Measurements from ENCODE around the gene FSHR. TPM values are rescaled to one million over a fixed set of nuclear protein-coding genes. Genes with fewer than 3 reads are reported as not detected.

Gene FSHR
- total RNA-seq, 2 experiments from 2014 or later: not detected

DNA sequence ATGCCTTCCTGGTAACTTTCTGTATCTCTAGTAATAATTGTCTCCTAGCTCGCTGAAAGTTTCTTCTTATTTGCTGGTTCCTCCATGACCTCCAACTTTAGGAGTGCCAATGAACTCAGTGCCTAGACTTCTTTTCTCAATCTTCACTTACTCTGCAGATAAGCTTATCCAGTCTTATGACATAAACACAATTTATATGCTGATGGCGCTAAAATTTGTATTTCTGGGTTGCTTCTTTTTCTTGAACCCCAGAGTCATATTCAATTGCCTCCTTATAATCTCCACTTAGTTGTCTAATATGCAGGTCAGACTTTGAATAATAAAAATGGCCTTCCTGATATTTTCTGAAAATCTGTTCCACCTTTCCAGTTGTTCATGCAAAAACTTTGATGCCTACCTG is 182.5 kb downstream of the FSHR start:
- no peaks in the 10 kb centered on the region for H3K36me3 Mint-ChIP-seq (ENCODE audit: low read depth)
- H3K4me3 Mint-ChIP-seq: no peak overlapping the region
- H3K27ac Mint-ChIP-seq: no peak overlapping the region
- intact Hi-C loops (cut with micrococcal nuclease): no loop called here
- no peaks in the 10 kb centered on the region for H3K27me3 Mint-ChIP-seq (ENCODE audit: low read depth)
- CTCF ChIA-PET: interaction anchor here (0.6 kb wide), 1 partner anchor 198 kb away, joined by 4 read pairs; no protein-coding TSS in a partner anchor
- H3K9me3 Mint-ChIP-seq: no peaks in the 10 kb centered on the region
- no peak for DNase-seq
- H3K4me1 Mint-ChIP-seq (ENCODE audit: low read depth): no peaks in the 10 kb centered on the region

DNA sequence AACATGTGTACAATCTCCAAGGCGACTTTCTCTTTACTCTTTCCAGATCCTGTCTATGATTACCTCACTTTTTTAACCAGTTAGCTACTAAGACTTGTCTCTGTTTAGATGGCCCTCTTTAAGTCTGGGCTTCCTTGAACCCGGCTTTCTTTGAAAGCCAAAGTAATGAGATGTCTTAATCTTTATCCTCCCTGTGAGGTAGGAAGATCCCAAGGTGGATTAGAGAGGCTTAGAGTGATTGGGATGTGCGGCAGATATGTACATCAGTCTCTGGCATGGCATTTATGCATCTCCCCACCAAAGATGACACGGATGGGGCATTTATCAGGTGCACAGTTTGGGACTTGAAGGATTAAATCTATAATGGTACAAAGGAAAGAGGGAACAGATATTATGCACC is 186.3 kb downstream of the FSHR start:
- no peaks in the 10 kb centered on the region for H3K27me3 Mint-ChIP-seq (ENCODE audit: low read depth)
- intact Hi-C loops (cut with micrococcal nuclease): no loop called here
- CTCF ChIA-PET: interaction anchor here (1.4 kb wide), 1 partner anchor 22 kb away, joined by 4 read pairs; no protein-coding TSS in a partner anchor
- H3K36me3 Mint-ChIP-seq (ENCODE audit: low read depth): no peaks in the 10 kb centered on the region
- H3K4me3 Mint-ChIP-seq: no peak overlapping the region
- DNase-seq: no peak
- no peak overlapping the region for H3K27ac Mint-ChIP-seq
- no peaks in the 10 kb centered on the region for H3K9me3 Mint-ChIP-seq
- no peaks in the 10 kb centered on the region for H3K4me1 Mint-ChIP-seq (ENCODE audit: low read depth)

DNA sequence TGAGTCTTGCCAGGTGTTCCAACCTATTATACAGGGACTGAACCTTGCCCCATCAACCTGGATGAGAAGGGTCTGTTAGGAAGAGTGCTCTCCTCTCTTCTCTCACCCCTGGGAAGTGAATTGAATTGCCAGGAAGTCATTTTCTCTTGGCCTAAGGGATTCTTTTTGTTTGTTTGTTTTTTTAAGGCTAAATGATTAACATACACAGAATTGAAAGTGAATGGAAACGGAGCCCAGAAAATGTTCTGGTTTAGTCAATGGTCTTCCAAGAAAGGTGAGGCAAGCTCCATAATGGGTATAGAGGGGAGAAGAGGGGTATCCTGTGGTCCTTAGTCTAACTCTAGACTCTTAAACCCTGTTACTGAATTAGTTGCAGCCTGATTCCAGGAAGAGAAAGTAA is 189.1 kb downstream of the FSHR start:
- no peak overlapping the region for H3K27ac Mint-ChIP-seq
- H3K4me1 Mint-ChIP-seq (ENCODE audit: low read depth): no peaks in the 10 kb centered on the region
- intact Hi-C loops (cut with micrococcal nuclease): no loop called here
- CTCF ChIA-PET: no interaction called here
- H3K9me3 Mint-ChIP-seq: no peaks in the 10 kb centered on the region
- no peaks in the 10 kb centered on the region for H3K36me3 Mint-ChIP-seq (ENCODE audit: low read depth)
- no peak for DNase-seq
- no peak overlapping the region for H3K4me3 Mint-ChIP-seq
- H3K27me3 Mint-ChIP-seq (ENCODE audit: low read depth): no peaks in the 10 kb centered on the region

DNA sequence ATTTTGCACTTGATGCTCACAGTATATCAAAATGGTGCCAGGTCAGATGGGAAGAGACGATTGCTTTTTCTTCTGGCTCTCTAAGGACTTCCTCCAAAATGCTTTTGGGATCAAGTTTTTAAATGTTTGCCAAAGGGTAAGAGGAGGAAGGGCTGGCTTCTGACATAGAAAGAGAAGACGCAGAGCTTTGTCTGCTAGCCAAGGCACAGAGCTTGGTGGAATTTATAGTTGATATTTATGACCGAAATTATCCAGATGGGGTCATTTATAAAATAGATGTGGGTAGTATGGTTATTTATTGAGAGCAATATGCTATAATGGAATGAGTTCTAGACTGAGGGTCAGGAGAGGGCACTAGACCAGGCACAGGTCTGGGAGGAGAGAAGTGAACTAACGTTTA is 193.3 kb downstream of the FSHR start:
- CTCF ChIA-PET: interaction anchor here (1.5 kb wide), 1 partner anchor 15 kb away, joined by 7 read pairs; no protein-coding TSS in a partner anchor
- intact Hi-C loops (cut with micrococcal nuclease): no loop called here
- H3K36me3 Mint-ChIP-seq (ENCODE audit: low read depth): no peaks in the 10 kb centered on the region
- no peaks in the 10 kb centered on the region for H3K27me3 Mint-ChIP-seq (ENCODE audit: low read depth)
- H3K4me1 Mint-ChIP-seq (ENCODE audit: low read depth): no peaks in the 10 kb centered on the region
- H3K9me3 Mint-ChIP-seq: no peaks in the 10 kb centered on the region
- DNase-seq: no peak
- H3K27ac Mint-ChIP-seq: no peak overlapping the region
- no peak overlapping the region for H3K4me3 Mint-ChIP-seq

DNA sequence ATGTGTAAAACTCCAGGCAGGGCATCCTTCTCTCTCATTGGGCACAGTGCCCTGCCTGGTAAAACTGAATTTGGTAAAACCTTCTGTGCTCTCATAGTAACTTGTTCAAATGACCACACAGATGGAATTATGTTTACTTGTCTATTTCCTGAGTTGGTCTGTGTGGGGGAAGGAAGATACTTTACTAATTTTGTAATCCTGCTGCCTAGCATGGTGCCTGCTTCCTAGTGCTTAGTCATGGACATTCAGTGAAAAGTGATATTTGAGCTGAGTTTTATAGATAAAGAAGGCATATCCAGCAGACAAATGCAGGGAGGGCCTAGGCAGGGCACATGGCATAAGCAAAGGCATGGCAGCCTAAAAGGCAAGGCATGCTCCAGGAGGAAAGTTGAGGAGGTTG is 199.4 kb downstream of the FSHR start:
- CTCF ChIA-PET: no interaction called here
- intact Hi-C loops (cut with micrococcal nuclease): no loop called here
- H3K4me3 Mint-ChIP-seq: no peak overlapping the region

DNA sequence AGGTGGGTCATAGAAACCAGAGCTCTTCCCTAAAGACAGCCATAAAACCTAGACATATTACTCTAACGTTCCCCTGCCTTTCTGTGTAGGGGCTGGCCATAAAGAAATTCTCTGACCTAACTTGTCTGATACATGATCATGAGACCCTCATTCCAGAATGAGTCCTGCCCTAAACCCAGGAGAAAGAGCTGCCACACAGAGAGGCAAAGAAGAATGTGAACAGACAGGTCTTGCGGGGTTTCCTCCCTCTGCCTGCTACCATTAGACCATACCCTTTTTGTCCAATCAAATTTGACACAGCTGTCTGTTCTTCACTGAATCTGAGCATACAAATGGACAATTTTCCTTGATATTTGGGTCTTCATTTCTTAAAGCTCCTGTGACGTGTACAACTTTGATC is 200.0 kb downstream of the FSHR start:
- H3K4me3 Mint-ChIP-seq: no peak overlapping the region
- no peak for DNase-seq
- CTCF ChIA-PET: interaction anchor here (0.6 kb wide), 1 partner anchor 355 kb away, joined by 3 read pairs; no protein-coding TSS in a partner anchor
- intact Hi-C loops (cut with micrococcal nuclease): no loop called here
- H3K36me3 Mint-ChIP-seq (ENCODE audit: low read depth): no peaks in the 10 kb centered on the region
- no peak overlapping the region for H3K27ac Mint-ChIP-seq
- H3K4me1 Mint-ChIP-seq (ENCODE audit: low read depth): no peaks in the 10 kb centered on the region
- no peaks in the 10 kb centered on the region for H3K9me3 Mint-ChIP-seq
- H3K27me3 Mint-ChIP-seq (ENCODE audit: low read depth): no peaks in the 10 kb centered on the region

More for the DNA sequence above, 199.4 kb downstream of the FSHR start:
- H3K36me3 Mint-ChIP-seq (ENCODE audit: low read depth): no peaks in the 10 kb centered on the region
- DNase-seq: no peak
- no peak overlapping the region for H3K27ac Mint-ChIP-seq
- H3K9me3 Mint-ChIP-seq: no peaks in the 10 kb centered on the region
- H3K27me3 Mint-ChIP-seq (ENCODE audit: low read depth): no peaks in the 10 kb centered on the region
- H3K4me1 Mint-ChIP-seq (ENCODE audit: low read depth): no peaks in the 10 kb centered on the region

DNA sequence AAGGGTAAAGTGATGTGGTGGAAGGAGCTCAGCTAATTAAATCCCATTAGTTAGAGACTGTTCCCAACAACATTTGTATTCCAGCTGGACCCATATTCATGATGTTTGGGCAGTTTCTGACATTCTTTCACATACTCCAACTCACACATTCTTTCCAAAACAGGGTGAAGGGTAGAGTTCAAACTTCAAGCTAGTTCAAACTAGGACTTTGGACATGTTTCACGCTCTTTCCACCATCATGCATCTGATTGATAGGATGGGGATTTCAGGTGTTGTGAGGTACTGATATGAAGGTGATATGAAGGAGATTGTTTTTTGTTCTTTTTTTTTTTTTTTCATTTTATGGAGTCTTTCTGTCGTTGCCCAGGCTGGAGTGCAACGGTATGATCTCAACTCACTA is 201.7 kb downstream of the FSHR start:
- H3K4me3 Mint-ChIP-seq: no peak overlapping the region
- no peaks in the 10 kb centered on the region for H3K36me3 Mint-ChIP-seq (ENCODE audit: low read depth)
- intact Hi-C loops (cut with micrococcal nuclease): no loop called here
- no peaks in the 10 kb centered on the region for H3K4me1 Mint-ChIP-seq (ENCODE audit: low read depth)
- CTCF ChIA-PET: interaction anchor here (0.6 kb wide), 1 partner anchor 638 kb away, joined by 3 read pairs; no protein-coding TSS in a partner anchor
- H3K27ac Mint-ChIP-seq: no peak overlapping the region
- no peaks in the 10 kb centered on the region for H3K9me3 Mint-ChIP-seq
- no peak for DNase-seq
- H3K27me3 Mint-ChIP-seq (ENCODE audit: low read depth): peaks cover 2% of the 10 kb centered on the region

DNA sequence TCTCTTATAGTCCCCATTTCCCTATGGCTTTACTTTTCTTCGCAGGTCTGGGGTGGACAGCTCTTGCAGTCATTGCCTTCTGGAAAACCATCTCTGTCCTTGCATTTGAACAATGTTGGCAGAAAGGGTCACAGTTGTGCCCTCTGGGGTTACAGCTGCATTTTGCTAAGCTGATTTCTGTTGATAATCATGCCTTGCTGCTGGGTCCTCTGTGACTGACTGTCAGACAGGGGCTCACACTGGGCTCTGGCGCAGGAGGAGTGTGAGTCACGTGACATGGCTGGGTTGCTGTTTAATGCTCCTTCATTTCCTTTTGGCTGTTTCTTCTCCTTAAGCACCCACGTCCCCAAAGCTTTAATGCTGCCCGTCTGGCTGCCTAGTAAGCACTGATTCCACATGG is 202.2 kb downstream of the FSHR start:
- no peak for DNase-seq
- H3K27me3 Mint-ChIP-seq (ENCODE audit: low read depth): peaks cover 2% of the 10 kb centered on the region
- H3K27ac Mint-ChIP-seq: no peak overlapping the region
- H3K9me3 Mint-ChIP-seq: no peaks in the 10 kb centered on the region
- H3K4me1 Mint-ChIP-seq (ENCODE audit: low read depth): no peaks in the 10 kb centered on the region
- H3K36me3 Mint-ChIP-seq (ENCODE audit: low read depth): no peaks in the 10 kb centered on the region
- CTCF ChIA-PET: interaction anchor here (0.6 kb wide), 2 partner anchors 491 to 639 kb away, joined by 3 read pairs; no protein-coding TSS in a partner anchor
- intact Hi-C loops (cut with micrococcal nuclease): no loop called here
- no peak overlapping the region for H3K4me3 Mint-ChIP-seq

DNA sequence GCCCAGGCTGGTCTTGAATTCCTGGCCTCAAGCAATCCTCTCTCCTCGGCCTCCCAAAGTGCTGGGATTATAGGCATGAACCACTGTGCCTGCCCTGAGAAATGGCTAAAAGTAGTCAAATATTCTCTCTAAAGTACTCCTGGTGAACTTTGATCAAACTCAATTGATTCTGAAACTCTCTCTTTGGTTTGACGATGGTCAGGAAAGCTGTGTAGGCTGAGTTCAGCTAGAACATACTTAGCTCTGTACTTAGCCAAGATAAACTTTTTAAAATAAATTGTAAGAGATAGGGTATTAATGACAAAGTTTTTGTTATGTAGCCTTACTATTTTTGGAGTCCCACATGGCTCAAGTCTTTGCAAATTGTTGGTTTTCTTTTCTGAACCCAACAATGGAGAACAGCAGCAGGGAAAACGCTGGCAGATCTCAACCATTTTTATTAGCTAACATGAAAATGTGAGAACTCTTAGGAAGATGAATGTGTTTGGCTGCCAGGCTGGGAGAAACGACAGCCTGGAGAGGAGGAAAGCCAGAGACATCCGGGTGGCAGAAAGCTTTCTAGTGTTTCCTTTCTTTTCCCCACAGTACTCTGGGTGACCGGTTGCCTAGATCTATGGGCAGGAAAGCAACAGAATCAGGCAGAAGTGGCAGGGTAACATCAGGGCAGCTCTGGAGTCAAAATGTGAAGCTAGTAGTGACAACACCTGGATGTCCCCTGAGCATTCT is 205.8 kb downstream of the FSHR start:
- Mint-ChIP-seq H3K4me3 (no peak overlapping the region), H3K27me3 (ENCODE audit: low read depth) (peaks cover 2% of the 10 kb centered on the region), H3K27ac (no peak overlapping the region), H3K36me3 (ENCODE audit: low read depth) (no peaks in the 10 kb centered on the region), H3K9me3 (no peaks in the 10 kb centered on the region), H3K4me1 (ENCODE audit: low read depth) (no peaks in the 10 kb centered on the region)
- intact Hi-C loops (cut with micrococcal nuclease): loop anchor here (5.0 kb wide), 2 partner anchors 346 to 544 kb away; no protein-coding TSS in a partner anchor
- DNase-seq: no peak
- CTCF ChIA-PET: interaction anchor here (0.6 to 1.0 kb wide), 3 partner anchors 94 to 1195 kb away, joined by 3 to 4 read pairs (median 3); no protein-coding TSS in a partner anchor

DNA sequence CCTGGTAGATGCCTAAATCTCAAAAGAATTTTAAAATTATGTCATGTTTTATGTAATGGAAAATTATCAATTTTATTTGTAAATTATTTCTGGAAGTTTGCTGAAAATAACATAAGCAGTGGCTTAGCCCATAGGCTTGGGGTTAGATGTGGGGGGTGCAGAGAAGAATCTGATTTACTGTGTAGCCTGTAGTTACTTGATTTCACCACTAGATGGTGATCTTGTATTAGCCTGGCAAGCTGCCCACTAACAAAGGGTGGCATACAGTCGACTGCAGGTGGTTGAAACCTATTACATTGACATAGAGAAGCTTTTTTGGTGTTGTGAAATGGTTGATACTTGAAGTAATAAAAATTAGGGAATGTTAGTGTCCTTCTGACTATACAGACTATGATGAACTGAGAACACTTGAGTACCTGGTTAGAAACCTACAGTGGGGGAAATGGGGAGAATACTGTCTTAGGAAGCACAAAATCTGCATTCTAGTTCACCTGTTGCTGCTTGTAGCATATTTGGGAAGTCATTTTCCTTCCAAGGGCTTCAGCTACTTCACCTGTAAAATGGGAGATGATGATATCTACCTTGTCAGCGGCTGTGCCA is 207.8 kb downstream of the FSHR start:
- Mint-ChIP-seq H3K4me1 (ENCODE audit: low read depth) (no peaks in the 10 kb centered on the region), H3K36me3 (ENCODE audit: low read depth) (no peaks in the 10 kb centered on the region), H3K27me3 (ENCODE audit: low read depth) (peaks cover 2% of the 10 kb centered on the region), H3K27ac (no peak overlapping the region), H3K9me3 (no peaks in the 10 kb centered on the region), H3K4me3 (no peak overlapping the region)
- CTCF ChIA-PET: interaction anchor here (0.5 to 2.1 kb wide), 10 partner anchors 13 to 1547 kb away, joined by 3 to 10 read pairs (median 4); no protein-coding TSS in a partner anchor
- peak; percentile 23 for DNase-seq
- intact Hi-C loops (cut with micrococcal nuclease): loop anchor here (1.0 to 5.0 kb wide), 5 partner anchors 344 to 1546 kb away; no protein-coding TSS in a partner anchor

DNA sequence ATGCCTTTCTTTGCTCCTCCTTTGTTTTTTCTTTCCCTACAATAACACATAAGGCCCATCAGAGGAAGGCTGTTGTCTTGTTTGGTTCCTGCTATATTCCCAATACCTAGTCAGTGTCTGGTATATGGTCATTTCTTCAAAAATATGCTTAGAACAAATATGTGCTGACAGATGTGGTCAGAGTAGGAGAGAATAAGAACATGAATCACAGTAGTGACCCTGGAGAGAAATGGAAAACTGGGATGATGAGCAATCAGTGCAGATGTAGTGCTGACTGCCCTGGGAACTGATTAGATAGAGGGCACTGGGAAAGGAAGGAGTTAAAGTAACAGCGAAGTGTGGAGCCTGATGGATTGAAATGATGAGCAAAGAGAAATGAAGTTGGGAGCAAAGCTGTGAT is 209.4 kb downstream of the FSHR start:
- DNase-seq: no peak
- Mint-ChIP-seq H3K4me3 (no peak overlapping the region), H3K27me3 (ENCODE audit: low read depth) (peaks cover 2% of the 10 kb centered on the region), H3K4me1 (ENCODE audit: low read depth) (no peaks in the 10 kb centered on the region), H3K36me3 (ENCODE audit: low read depth) (no peaks in the 10 kb centered on the region), H3K9me3 (no peaks in the 10 kb centered on the region), H3K27ac (no peak overlapping the region)
- CTCF ChIA-PET: interaction anchor here (0.6 to 2.1 kb wide), 3 partner anchors 16 to 1457 kb away, joined by 3 to 10 read pairs (median 3); no protein-coding TSS in a partner anchor
- intact Hi-C loops (cut with micrococcal nuclease): loop anchor here (5.0 kb wide), 2 partner anchors 343 to 547 kb away; no protein-coding TSS in a partner anchor

DNA sequence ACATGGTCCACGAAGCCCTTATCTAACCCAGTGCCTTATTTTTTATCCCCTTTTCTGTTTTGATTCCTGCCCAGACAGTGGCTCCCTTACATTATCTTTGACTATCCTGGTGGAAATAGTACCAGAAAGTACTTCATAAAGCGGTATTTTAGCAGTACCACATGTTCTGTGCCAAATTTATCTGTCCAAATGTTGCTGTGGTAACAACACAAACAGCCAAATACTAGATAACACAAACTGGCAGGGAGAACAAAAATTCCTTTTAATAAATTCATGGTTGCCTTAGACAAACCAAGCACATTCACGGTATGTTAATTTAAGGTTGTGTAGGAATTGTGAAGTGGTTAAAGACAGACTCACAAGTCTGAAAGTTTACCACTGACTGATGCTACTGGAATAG is 210.9 kb downstream of the FSHR start:
- no peak overlapping the region for H3K27ac Mint-ChIP-seq
- no peaks in the 10 kb centered on the region for H3K36me3 Mint-ChIP-seq (ENCODE audit: low read depth)
- no peaks in the 10 kb centered on the region for H3K27me3 Mint-ChIP-seq (ENCODE audit: low read depth)
- no peak overlapping the region for H3K4me3 Mint-ChIP-seq
- H3K4me1 Mint-ChIP-seq (ENCODE audit: low read depth): no peaks in the 10 kb centered on the region
- CTCF ChIA-PET: interaction anchor here (1.0 kb wide), 1 partner anchor 1548 kb away, joined by 6 read pairs; no protein-coding TSS in a partner anchor
- no peaks in the 10 kb centered on the region for H3K9me3 Mint-ChIP-seq
- DNase-seq: no peak
- intact Hi-C loops (cut with micrococcal nuclease): no loop called here
